ENCODE measurements around the gene RNF40.
A peak's percentile ranks its signal among the peaks of the same experiment; 100 is the strongest.

Gene RNF40

DNA sequence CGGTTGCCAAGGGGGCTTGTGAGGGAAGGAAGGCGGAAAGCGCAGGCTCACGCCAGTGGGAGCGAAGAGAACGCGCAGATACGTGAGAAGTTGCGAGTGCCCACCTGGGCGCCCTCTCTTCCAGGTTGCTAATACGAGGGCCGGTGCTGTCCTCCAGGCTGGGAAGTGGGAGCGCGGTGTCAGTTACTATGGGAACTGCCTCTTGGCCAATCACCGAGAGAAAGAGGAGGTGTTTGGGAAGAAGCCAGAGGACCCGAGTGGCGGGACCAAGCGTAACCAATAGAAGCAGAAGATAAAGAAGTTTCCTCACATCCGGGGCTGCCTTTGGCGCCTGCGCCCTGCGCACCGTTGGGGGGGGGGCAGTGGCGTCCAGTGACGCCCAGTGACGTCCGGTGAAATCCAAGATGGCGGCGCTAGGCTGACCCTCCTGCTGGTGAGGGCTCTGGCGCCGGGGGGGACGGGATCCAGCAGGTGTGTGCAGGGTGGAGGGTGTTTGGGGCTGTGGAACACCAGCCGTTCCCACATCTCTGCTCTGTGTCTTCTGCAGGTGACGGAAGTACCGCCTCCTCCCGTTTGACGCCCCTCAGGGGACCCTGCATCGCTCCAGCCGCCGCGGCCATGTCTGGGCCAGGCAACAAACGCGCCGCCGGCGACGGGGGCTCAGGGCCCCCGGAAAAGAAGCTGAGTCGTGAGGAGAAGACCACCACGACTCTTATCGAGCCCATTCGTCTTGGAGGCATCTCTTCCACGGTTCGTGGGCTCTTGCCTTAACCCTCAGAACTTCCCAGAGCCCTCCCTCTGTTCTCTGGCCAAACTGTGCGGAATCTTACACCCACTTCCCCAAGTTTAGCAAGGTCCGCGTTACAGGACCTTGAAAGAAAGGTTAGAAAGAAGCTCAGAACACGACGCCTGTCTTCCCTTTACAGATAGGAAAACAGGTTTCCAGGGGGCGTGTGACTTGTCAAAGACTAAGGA, at the start of gene RNF40, which contains the start of gene CFAP119:
TSS of gene RNF40 (plus strand) at position 395 of the 975 bp plus-strand sequence. CDS start at position 619, 224 bp downstream.
TSS of gene CFAP119 (minus strand) at position 135 of the 975 bp plus-strand sequence. CDS start 314 bp downstream, outside the sequence.
- DNase-seq = peak; percentile 76 to 77

DNA sequence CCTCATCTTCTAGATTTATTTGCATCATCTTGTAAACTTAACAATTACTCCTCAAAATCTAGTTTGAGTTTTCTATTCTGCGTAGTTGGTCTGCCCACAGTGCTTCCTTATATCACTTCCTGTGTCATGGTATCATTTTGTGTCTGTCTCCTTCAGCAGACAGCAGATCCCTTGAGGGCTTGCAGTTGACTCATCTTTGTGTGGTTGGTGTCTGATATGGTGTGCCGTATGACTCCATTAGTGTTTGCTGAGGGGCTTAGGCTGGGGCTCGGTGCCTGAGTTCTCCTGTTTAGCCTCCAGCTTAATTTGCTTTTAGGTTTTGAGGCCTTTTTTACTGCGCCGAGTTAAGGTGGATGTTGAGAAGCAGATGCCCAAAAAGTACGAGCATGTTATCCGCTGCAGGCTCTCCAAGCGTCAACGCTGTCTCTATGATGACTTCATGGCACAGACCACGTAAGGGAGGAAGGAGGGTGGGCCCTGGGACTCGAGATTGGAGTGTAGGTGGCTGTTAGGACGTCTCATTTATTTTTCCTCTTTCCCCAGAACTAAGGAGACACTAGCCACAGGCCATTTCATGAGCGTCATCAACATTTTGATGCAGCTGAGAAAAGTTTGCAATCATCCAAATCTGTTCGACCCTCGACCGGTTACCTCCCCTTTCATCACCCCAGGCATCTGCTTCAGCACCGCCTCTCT, 46.2 kb upstream of the RNF40 start:
- peak; percentile 25 to 27 for DNase-seq

DNA sequence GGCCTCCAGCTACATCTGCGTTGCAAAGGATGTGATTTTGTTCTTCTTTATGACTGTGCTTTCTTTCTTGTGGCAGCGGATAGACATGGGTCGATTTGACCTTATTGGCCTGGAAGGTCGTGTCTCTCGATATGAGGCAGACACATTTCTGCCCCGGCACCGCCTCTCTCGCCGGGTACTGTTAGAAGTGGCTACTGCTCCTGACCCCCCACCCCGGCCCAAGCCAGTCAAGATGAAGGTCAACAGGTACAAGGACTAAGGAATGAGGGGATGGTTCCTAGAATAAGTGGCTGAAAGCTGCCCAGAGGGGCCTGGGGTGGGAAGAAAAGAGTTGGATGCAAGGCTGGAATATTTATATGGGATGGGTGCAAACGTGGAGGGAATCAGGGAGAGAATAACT, 42.0 kb upstream of the RNF40 start:
- no peak for DNase-seq

DNA sequence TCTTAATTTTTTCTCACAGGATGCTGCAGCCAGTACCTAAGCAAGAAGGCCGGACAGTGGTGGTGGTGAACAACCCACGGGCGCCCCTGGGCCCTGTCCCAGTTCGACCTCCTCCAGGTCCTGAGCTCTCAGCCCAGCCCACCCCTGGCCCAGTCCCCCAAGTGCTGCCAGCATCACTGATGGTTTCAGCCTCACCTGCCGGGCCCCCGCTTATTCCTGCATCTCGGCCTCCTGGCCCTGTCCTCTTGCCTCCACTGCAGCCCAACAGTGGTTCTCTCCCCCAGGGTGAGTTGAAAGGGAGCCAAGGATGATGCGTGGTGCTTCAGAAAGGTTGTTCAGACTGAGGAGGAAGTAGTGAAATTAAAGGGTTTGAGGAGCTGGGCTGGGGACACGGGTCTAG, 41.4 kb upstream of the RNF40 start:
- DNase-seq = no peak

DNA sequence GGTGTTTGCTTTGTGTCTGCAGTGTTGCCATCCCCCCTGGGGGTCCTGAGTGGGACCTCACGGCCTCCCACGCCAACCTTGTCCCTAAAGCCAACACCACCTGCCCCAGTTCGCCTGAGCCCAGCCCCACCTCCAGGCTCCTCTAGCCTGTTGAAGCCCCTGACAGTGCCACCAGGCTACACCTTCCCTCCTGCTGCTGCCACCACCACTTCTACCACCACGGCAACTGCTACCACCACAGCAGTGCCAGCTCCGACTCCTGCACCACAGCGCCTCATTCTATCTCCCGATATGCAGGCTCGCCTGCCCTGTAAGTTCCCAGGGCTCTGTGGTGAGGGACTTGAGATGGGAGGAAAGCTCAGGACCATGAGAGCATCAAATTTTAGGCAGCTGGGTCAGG, 41.0 kb upstream of the RNF40 start:
- DNase-seq = no peak

DNA sequence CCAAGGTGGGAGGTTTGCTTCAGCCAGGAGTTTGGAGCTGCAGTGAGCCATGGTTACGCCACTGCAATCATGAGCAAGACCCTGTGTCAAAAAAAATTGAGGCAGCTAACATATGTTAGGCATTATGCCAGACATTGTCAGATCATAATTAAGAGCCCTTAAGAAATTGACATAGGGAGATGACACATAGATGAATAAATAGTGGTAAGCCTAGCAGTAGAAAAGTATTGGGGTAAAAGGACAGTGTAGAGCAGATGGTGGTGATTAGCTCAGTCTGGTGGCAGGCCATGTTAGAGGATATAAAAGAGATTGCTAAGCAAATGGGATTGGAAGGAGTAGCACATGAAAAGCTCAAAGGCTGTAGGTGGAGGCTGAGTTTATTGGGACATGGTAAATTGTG, 40.5 kb upstream of the RNF40 start:
- DNase-seq = no peak

DNA sequence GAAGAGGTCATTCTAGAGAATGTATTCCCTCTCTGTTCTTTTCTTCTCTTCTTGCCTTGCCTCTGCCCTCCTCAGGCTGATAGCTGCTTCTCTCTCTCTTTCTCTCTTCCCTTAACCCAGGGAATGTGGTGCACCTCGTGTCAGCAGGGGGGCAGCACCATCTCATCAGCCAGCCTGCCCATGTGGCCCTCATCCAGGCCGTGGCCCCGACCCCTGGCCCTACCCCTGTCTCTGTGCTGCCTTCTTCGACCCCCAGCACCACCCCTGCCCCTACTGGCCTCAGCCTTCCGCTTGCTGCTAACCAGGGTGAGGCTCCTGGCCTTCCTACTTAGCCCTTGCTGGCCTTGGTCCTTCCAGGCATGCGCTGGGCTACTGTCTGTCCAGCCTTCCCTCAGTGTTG, 39.7 kb upstream of the RNF40 start:
- no peak for DNase-seq

DNA sequence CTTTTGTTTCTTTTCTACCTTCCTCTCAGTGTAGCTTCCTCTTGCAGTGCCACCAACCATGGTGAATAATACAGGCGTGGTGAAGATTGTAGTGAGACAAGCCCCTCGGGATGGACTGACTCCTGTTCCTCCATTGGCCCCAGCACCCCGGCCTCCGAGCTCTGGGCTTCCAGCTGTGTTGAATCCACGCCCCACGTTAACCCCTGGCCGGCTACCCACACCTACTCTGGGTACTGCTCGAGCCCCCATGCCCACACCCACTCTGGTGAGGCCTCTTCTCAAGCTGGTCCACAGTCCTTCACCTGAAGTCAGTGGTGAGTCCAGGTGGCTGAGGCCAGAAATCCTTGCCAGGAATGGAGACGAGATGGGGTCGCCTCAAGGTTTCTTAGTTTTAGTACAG, 39.2 kb upstream of the RNF40 start:
- DNase-seq = no peak

DNA sequence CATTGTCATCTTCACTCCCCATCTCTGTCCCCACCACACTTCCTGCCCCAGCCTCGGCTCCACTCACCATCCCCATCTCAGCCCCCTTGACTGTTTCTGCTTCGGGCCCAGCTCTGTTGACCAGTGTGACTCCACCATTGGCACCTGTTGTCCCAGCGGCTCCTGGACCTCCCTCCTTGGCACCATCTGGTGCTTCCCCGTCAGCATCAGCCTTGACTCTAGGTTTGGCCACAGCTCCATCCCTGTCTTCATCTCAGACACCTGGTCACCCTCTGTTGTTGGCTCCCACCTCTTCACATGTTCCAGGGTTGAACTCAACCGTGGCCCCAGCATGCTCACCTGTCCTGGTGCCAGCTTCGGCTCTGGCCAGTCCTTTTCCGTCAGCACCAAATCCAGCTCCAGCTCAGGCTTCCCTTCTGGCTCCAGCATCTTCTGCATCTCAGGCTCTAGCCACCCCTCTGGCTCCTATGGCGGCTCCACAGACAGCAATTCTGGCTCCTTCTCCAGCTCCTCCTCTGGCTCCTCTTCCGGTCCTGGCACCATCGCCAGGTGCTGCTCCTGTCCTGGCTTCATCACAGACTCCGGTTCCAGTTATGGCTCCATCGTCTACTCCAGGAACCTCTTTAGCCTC, 38.3 kb upstream of the RNF40 start:
- DNase-seq = no peak

DNA sequence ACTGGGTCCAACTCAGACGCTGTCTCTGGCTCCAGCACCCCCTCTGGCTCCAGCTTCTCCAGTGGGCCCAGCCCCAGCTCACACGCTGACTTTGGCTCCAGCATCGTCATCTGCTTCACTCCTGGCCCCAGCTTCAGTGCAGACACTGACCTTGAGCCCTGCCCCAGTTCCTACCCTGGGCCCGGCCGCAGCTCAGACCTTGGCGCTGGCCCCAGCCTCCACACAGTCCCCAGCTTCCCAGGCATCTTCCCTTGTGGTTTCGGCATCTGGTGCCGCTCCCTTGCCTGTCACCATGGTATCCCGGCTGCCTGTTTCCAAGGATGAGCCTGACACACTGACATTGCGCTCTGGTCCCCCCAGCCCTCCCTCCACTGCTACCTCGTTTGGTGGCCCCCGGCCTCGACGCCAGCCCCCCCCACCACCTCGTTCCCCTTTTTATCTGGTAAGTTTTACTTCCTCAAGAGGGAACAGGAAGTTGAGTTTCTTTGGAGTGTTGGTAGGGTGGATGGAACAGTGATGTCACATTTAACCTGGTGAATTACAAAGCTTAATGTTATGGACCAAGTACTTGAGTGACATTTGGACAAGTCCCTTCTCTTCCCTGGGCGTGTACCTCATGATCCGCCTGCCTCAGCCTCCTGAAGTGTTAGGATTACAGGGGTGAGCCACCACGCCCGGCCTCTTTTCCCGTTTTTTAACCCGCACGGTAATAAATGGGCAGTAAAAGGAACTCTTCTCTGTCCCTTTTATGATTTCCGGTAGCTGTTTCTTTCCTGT, 37.3 kb upstream of the RNF40 start:
- no peak for DNase-seq

DNA sequence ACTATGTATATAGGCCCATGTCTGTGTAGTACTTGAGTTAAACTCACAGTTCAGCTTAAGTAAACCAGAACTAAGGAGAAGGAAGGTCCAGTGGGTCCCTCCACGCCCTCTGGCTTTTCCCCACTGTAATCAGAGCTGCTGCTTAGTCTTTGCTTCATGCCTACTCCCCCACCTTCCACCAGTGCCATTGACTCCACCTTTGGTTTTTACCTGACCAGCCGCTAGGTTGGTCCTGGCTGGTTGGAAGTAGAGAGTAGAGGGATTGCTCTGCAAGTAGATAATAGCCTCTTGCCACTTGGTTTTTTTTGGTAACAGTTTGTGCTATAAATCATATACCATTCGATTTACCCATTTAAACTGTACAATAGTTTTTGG, 36.7 kb upstream of the RNF40 start:
- DNase-seq = no peak

DNA sequence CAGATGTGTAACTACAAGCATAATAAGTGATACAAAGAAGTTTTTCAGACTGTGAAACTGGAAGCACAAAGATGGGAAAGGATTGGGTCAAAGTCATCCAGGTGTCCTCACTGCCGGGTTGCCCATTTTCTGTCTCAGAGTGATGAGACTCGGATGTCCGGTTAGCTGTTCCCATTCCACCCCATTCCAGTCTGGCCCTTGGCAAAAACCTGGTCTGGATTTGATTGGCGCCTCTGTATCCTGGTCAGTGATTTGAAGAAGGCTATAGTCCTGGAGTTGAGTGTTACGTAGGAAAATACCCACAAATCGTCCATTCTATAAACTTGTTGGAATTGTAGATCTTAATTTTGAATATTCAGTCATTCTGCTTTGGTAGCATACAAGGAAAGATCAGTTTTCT, 33.8 kb upstream of the RNF40 start:
- no peak for DNase-seq

DNA sequence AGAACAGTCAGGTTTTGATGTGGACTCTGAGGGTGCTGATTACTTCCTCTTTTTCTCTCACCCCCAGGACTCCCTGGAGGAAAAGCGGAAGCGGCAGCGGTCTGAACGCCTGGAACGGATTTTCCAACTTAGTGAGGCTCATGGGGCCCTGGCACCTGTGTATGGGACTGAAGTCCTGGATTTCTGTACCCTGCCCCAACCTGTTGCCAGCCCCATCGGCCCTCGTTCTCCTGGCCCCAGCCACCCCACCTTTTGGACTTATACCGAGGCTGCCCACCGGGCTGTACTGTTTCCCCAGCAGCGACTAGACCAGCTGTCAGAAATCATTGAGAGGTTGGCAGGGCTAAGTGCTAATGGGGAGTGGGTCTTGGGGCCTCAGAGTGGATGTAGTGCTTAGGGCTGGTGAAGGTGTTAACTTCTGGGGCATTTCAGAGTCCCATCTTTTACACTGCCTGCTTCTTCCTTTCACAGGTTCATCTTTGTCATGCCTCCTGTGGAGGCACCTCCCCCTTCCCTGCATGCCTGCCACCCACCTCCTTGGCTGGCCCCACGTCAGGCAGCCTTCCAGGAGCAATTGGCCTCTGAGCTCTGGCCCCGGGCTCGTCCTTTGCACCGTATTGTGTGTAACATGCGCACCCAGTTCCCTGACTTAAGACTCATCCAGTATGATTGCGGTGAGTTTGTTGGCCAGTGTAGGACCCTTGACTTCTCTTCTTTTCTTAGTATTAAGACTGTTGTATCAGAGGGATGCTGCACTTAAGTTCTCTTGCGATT, 33.0 kb upstream of the RNF40 start:
- no peak for DNase-seq

DNA sequence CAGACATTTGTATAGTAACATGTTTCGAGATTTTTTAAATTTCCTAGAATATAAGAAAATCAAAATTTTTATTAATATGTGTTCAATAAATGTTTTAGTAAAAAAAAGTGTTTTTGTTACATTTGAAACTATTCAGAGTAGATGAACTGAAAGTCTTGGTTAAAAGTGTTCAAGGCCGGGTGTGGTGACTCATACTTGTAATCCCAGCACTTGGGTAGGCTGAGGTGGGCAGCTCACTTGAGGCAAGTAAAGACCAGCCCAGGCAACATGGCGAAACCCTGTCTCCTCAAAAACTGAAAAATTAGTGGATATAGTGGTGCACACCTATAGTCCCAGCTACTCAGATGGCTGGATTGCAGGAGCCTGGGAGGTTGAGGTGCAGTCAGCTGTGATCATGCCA, 30.7 kb upstream of the RNF40 start:
- no peak for DNase-seq

DNA sequence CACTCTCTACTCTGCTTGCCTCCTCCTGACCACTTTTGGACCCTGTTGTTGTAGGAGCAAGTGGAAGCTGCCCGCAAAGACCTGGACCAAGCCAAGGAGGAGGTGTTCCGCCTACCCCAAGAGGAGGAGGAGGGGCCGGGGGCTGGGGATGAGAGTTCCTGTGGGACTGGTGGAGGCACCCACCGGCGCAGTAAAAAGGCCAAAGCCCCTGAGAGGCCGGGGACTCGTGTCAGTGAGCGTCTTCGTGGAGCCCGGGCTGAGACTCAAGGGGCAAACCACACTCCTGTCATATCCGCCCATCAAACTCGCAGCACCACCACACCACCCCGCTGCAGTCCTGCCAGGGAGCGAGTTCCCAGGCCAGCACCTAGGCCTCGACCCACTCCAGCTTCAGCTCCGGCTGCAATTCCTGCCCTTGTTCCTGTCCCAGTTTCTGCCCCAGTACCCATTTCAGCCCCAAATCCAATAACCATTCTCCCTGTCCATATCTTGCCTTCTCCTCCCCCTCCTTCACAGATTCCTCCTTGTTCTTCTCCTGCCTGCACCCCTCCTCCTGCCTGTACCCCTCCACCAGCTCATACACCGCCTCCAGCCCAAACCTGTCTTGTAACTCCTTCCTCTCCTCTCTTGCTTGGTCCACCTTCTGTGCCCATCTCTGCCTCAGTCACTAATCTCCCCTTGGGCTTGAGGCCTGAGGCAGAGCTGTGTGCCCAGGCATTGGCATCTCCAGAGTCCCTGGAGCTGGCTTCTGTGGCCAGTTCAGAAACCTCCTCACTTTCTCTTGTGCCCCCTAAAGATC, 24.9 kb upstream of the RNF40 start:
- no peak for DNase-seq

DNA sequence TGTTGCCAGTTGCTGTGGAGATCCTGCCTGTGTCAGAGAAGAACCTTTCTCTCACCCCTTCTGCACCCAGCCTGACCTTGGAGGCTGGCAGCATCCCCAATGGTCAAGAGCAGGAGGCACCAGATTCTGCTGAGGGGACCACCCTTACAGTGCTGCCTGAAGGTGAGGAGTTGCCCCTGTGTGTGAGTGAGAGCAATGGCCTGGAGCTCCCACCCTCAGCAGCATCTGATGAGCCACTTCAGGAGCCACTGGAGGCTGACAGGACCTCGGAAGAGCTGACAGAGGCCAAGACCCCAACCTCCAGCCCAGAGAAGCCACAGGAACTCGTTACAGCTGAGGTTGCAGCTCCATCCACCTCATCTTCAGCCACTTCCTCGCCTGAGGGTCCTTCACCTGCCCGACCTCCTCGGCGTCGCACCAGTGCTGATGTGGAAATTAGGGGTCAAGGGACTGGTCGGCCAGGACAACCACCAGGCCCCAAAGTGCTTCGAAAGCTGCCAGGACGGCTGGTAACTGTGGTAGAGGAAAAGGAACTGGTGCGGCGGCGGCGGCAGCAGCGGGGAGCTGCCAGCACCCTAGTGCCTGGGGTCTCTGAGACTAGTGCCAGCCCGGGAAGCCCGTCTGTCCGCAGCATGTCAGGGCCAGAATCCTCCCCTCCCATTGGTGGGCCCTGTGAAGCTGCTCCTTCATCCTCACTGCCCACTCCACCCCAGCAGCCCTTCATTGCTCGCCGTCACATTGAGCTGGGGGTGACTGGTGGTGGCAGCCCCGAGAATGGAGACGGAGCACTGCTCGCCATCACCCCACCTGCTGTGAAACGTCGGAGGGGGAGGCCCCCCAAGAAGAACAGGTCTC, 24.1 kb upstream of the RNF40 start:
- no peak for DNase-seq

DNA sequence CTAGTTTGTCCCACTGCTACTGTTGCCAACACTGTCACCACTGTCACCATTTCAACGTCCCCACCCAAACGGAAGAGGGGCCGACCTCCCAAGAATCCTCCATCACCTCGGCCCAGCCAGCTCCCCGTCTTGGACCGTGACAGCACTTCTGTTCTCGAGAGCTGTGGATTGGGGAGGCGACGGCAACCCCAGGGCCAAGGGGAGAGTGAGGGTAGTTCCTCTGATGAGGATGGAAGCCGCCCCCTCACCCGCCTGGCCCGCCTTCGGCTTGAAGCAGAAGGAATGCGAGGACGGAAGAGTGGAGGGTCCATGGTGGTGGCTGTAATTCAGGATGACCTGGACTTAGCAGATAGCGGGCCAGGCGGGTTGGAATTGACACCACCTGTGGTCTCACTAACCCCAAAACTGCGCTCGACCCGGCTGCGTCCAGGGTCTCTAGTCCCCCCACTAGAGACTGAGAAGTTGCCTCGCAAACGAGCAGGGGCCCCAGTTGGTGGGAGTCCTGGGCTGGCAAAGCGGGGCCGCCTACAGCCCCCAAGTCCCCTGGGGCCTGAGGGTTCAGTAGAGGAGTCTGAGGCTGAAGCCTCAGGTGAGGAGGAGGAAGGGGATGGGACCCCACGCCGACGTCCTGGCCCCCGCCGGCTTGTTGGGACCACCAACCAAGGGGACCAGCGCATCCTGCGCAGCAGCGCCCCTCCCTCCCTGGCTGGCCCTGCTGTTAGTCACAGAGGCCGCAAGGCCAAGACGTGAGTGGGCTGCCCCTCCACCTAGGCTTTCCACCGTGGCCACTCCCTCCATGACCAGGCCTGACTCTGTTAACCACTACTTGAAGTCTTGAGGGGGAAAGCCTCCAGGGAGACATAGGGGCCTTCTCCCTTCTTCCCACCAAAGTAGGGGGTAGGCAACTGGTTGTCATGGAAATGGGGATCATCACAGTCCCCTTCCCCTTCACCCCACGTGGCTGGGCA, 22.9 kb upstream of the RNF40 start:
- DNase-seq = no peak

DNA sequence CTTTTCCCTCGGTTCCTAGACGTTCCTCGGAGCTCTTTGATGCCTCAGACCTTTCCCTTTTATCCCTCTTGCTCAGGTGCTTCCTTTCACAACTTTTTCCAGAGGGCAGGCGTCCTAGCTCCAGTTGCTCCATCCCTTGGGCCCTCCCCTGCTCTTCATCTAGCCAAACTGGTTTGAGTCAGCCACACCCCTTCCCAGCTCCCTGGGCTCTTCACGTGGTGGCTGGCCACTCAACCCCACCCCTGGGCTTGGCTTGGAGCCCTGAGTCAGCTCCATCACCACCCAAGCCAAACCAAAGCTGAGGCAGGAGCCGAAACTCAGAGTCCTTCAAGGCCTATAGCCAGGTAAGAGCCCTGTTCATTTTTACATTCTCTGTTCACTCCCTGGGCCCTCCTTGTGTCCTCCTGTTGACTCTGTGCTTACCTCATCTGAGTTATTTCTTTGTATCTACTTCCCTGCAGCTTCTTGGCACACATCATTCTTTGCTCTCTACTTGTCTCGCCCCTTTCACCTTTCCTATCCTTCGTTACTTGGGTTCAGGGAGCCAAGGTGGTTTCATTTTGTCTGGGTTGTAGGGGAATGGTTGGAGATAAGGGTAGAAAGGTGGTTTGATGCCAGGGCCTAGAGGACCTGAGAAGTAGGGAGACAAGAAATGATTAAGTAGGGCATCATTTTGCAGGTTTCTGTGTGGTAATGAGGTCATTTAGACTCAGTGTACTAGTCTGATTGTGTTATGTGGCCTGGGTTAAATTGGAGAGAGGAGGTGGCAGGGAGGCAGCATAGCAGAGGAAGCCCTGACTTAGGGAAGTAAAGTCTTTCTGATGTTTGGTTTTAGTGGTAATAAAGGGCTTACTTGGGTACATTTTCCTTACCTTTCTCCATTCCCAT, 21.5 kb upstream of the RNF40 start:
- no peak for DNase-seq
